DOHH2 (cell line): ENCODE data around the gene OR3A1.

Source experiments
- CTCF ChIP-seq: fragments of 200-600 bp; sonication (generic); IDR thresholded peaks from one replicate; pipeline ENCODE4 v1.5.1; 2014; ENCODE audit warnings: antibody characterized with exemption, mild to moderate bottlenecking, low read depth, low read length; ENCODE audit not compliant: poor library complexity, severe bottlenecking
- EZH2phosphoT487 ChIP-seq: fragments of 200-600 bp; sonication (generic); IDR thresholded peaks from 2 replicates; pipeline ENCODE4 v1.6.1; 2017; ENCODE audit warnings: borderline replicate concordance, mild to moderate bottlenecking, antibody characterized with exemption, low read length, moderate library complexity, mixed read lengths

GRCh38 chr17:3295632-3296031, 2.5 kb downstream of the OR3A1 start:
- no peak for TF ChIP-seq CTCF
- TF ChIP-seq EZH2phosphoT487, result no peak
